HG03097 (cell line): ENCODE results near the gene DTX3.
A peak's percentile ranks its signal among the peaks of the same experiment; 100 is the strongest.
"Not testable (repeated sequence)": the region's sequence is repeated elsewhere in the genome, so short reads cannot be mapped to it uniquely, and the experiment has no call there.

Experiments used
- ATAC-seq: cut with Tn5 transposase; IDR thresholded peaks from one replicate; pipeline ENCODE4 v1.9.1; 2021; ENCODE audit not compliant: unreplicated experiment, low FRiP score

Gene DTX3

GRCh38 chr12:57629897-57630471, 25.4 kb downstream of the DTX3 start:
- no peak for ATAC-seq

DNA sequence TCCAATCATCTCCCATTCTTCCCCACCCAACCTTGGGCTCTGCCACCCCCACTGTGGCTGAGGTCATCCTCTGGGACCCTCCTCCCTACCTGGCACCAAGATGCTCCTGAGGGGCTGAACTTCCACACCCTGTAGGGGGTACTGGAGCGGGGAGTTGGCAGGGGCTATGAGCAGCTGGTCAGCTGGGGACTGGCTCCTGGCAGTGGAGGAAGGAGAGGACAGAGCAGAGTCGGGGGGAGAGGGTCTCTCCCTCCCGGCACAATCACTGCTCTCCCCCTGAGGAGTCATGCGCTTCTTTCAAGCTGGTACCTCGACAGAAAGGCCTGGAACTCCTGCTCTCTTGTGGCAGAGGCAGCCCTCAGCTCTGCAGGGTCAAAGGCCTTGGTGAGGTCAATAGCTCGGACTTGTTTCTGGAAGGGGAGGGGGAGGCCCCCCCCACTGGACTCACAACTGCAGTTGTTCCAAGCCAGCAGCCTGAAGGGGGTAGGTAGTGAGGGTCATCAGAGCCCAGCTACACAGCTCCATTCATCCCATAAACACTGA, 26.3 kb downstream of the DTX3 start:
- ATAC-seq: no peak

- no peak for ATAC-seq
Measured at GRCh38 chr12:57631566-57632072, 27.0 kb downstream of the DTX3 start.

GRCh38 chr12:57632073-57632957, 27.7 kb downstream of the DTX3 start:
- ATAC-seq: peak; percentile 11

- ATAC-seq: peak; percentile 61
Measured at GRCh38 chr12:57632958-57633840, 28.6 kb downstream of the DTX3 start, which contains the start of gene B4GALNT1. B4GALNT1 (minus strand) TSS chr12:57633201; CDS start chr12:57632132, 1,069 bp downstream.

DNA sequence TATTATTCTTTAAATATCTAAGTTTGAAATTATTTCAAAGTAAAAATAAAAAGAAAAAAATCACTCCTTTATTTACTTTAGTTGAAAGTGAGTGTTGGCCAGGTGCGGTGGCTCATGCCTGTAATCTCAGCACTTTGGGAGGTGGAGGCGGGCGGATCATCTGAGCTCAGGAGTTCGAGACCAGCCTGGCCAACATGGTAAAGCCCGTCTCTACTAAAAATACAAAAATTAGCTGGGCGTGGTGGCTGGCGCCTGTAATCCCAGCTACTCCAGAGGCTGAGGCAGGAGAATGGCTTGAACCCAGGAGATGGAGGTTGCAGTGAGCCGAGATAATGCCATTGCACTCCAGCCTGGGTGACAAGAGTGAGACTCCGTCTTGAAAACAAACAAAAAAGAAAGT, 32.1 kb downstream of the DTX3 start:
- not testable (repeated sequence) for ATAC-seq

GRCh38 chr12:57637364-57637763, 32.7 kb downstream of the DTX3 start:
- ATAC-seq: no peak

GRCh38 chr12:57638096-57638495, 33.5 kb downstream of the DTX3 start:
- no peak for ATAC-seq

GRCh38 chr12:57640175-57641042, 35.8 kb downstream of the DTX3 start:
- no peak for ATAC-seq

DNA sequence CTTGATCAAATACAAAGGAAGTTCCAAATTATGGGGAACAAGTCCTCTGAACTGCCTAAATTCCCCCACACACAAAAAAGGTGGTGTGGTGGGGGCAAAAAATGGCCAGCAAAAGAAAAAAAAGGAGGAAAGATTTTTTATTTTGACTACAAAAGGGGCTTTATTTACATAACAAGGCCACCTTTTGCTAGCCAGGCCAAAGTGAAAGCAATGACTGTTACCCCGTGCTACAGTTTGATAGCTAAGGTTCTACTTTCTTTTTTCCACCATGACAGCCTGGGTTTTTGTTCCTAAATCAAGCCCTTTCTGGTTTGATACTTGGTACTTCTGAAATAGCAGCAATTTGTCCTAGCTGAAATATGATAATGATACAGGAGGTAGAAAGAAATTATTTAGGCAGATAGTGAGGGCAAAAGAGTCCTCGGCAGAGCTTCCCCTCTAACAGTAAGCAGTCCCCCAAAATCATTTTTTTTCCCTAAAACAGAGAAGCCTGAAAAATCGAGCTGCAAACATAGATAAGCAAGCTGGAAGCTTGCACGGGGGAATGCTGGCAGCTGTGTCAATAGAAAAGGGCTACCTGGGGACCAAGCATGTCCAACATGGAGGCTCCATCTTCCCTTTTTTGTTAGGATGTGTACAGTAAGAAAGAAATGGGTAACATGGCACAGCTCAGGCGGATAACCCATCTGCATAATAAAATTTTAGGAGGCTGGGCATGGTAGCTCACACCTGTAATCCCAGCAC, 37.2 kb downstream of the DTX3 start:
- ATAC-seq: no peak

- not testable (repeated sequence) for ATAC-seq
Measured at GRCh38 chr12:57645990-57646658, 41.5 kb downstream of the DTX3 start.

GRCh38 chr12:57646659-57647049, 42.0 kb downstream of the DTX3 start:
- not testable (repeated sequence) for ATAC-seq

DNA sequence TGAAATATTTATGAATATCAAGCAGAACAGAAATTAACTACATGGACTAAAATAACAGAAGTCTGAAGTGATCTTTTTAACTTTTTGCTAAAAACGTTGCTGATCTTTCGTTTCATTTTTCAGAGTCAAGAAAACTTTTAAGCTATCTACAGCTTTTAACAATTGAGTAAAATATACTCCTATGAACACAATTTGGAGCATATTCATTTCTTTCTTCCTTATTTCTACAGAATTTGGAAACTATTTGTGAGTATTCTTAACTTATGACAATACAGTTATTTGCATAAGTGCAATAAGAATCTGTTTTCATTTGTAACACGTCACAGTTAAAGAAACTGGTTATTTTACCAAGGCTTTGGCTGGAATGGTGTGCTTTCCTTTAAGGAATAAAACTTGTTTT, 49.4 kb downstream of the DTX3 start:
- ATAC-seq: no peak

GRCh38 chr12:57655541-57656240, 51.1 kb downstream of the DTX3 start:
- ATAC-seq: no peak

GRCh38 chr12:57656408-57656807, 51.8 kb downstream of the DTX3 start:
- ATAC-seq: not testable (repeated sequence)

DNA sequence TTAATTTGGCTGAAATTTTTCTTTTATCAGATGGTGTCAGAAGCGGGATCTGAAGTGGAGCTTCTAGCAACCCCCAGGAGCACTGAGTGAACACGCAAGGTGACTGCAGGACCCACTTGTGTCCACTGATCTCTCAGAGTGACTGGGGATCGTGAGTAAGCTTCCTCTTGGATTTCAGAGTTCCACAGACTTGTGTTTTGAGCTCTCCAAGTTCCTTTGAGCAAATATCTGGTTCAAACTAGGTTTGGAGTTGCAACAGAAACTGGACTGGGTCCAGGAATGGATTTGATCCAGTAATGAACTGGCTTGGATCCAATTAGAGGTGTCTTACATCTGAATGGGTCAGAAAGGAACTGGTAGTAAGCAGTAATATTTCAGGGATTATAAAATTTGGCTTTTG, 53.1 kb downstream of the DTX3 start:
- no peak for ATAC-seq

DNA sequence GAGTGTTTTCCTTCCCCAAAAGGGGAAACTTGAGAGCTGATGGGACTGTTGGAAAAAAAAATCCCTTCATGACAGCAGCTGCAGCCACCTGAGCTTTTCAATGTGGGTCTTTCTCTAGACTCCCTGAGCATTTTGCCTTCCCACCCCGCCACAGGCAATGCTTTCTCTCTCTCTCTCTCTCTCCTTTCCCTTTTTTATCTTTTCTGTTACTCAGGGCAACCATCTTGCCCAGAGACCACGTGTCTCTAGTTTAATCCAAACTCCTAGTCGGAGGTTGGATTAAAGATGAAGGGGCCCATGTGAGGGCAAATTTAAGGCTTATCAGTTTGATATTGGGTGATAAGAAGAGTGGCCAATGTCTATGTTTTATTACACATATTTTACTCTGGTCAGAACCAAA, 54.3 kb downstream of the DTX3 start:
- no peak for ATAC-seq
